ENCODE data around the gene MYADML2.
A peak's percentile ranks its signal among the peaks of the same experiment; 100 is the strongest.

Gene MYADML2

GRCh38 chr17:81966343-81967243 is 19.6 kb upstream of the MYADML2 start:
- no peak for TF ChIP-seq CTCF (IDR thresholded peaks at IDR 0.05; ENCODE audit: low read depth, low read length, missing control alignments)
- DNase-seq (ENCODE audit: low read depth), result no peak

GRCh38 chr17:81964081-81964849 is 17.2 kb upstream of the MYADML2 start:
- no peak for DNase-seq (ENCODE audit: low read depth)
- no peak for TF ChIP-seq CTCF (IDR thresholded peaks at IDR 0.05; ENCODE audit: low read depth, low read length, missing control alignments)
- H3K4me3 ChIP-seq (ENCODE audit: low read depth, low read length), result no peak overlapping the region

More at GRCh38 chr17:81966343-81967243, 19.6 kb upstream of the MYADML2 start:
- H3K4me3 ChIP-seq (ENCODE audit: low read depth, low read length), result no peak overlapping the region

GRCh38 chr17:81962499-81963441 is 15.7 kb upstream of the MYADML2 start:
- TF ChIP-seq CTCF (IDR thresholded peaks at IDR 0.05; ENCODE audit: low read depth, low read length, missing control alignments), result no peak
- DNase-seq (ENCODE audit: low read depth), result no peak
- H3K4me3 ChIP-seq (ENCODE audit: low read depth, low read length), result no peak overlapping the region

GRCh38 chr17:81961521-81962498 is 14.8 kb upstream of the MYADML2 start:
- no peak for DNase-seq (ENCODE audit: low read depth)
- H3K4me3 ChIP-seq (ENCODE audit: low read depth, low read length), result no peak overlapping the region
- no peak for TF ChIP-seq CTCF (IDR thresholded peaks at IDR 0.05; ENCODE audit: low read depth, low read length, missing control alignments)

- peak; percentile 30 for TF ChIP-seq CTCF (IDR thresholded peaks at IDR 0.05; ENCODE audit: low read depth, low read length, missing control alignments)
- peak within 1 kb of the TSS; percentile 40; the same call in 1 of the 2 replicates for H3K4me3 ChIP-seq (ENCODE audit: low read depth, low read length)
- no peak for DNase-seq (ENCODE audit: low read depth)
Observed at GRCh38 chr17:81961087-81961511, 14.1 kb upstream of the MYADML2 start, which contains the start of gene NOTUM. Gene NOTUM, minus strand, starts transcription at chr17:81961187. Its CDS starts 278 bp downstream, at chr17:81960909.
